D721Med (cell line): ENCODE data around the gene SH3TC2.

Source experiments
- DNase-seq: peaks from one replicate; pipeline ENCODE4 v3.0.0; 2011; ENCODE audit warnings: low spot score; ENCODE audit not compliant: insufficient read length
- FAIRE-seq: peaks from 2 replicates; lab custom pipeline; 2011; peaks lifted over from hg19 to GRCh38; lab: Jason Lieb, UNC
- TF ChIP-seq, protein P1 (sequence below): IDR thresholded peaks from 2 replicates; pipeline ENCODE4 v1.5.1; 2012; ENCODE audit warnings: mild to moderate bottlenecking, control low read depth; ENCODE audit not compliant: insufficient read depth; ENCODE audit errors: missing control alignments

SH3TC2 gene

GRCh38 chr5:148969291-148969690 lies 93.6 kb downstream of the SH3TC2 start:
- DNase-seq: no peak
- FAIRE-seq: no peak
- TF ChIP-seq, protein P1, sequence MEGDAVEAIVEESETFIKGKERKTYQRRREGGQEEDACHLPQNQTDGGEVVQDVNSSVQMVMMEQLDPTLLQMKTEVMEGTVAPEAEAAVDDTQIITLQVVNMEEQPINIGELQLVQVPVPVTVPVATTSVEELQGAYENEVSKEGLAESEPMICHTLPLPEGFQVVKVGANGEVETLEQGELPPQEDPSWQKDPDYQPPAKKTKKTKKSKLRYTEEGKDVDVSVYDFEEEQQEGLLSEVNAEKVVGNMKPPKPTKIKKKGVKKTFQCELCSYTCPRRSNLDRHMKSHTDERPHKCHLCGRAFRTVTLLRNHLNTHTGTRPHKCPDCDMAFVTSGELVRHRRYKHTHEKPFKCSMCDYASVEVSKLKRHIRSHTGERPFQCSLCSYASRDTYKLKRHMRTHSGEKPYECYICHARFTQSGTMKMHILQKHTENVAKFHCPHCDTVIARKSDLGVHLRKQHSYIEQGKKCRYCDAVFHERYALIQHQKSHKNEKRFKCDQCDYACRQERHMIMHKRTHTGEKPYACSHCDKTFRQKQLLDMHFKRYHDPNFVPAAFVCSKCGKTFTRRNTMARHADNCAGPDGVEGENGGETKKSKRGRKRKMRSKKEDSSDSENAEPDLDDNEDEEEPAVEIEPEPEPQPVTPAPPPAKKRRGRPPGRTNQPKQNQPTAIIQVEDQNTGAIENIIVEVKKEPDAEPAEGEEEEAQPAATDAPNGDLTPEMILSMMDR: no peak

- FAIRE-seq (no peak), DNase-seq (no peak)
- TF ChIP-seq, protein P1: no peak
These were observed 94.6 kb downstream of the SH3TC2 start for GRCh38 chr5:148968311-148968710.

- TF ChIP-seq, protein P1: no peak
- FAIRE-seq (no peak), DNase-seq (no peak)
These were observed 95.1 kb downstream of the SH3TC2 start for GRCh38 chr5:148967783-148968182.

GRCh38 chr5:148966938-148967337 lies 95.9 kb downstream of the SH3TC2 start:
- TF ChIP-seq, protein P1: no peak
- FAIRE-seq (no peak), DNase-seq (no peak)

DNA sequence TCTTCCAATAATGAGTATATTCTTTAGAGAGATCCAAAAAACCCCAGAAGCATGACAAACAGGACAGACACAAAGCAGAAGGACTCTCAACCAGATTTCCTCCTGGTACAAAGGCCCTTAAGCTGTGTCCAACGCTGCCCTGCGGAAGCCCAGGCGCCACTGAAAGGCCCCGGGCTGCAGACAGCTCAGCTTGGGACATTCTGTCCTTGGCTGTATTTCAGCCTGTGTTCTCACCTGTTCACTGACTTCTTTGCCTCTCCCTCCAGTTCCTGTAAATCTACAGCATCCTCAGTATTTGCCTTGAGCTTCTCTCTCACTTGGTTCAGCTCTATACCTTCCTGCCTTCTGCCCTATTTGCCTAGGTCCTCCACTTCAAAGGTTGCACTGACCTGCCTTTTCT lies 96.5 kb downstream of the SH3TC2 start:
- DNase-seq (no peak), FAIRE-seq (no peak)
- TF ChIP-seq, protein P1: no peak

DNA sequence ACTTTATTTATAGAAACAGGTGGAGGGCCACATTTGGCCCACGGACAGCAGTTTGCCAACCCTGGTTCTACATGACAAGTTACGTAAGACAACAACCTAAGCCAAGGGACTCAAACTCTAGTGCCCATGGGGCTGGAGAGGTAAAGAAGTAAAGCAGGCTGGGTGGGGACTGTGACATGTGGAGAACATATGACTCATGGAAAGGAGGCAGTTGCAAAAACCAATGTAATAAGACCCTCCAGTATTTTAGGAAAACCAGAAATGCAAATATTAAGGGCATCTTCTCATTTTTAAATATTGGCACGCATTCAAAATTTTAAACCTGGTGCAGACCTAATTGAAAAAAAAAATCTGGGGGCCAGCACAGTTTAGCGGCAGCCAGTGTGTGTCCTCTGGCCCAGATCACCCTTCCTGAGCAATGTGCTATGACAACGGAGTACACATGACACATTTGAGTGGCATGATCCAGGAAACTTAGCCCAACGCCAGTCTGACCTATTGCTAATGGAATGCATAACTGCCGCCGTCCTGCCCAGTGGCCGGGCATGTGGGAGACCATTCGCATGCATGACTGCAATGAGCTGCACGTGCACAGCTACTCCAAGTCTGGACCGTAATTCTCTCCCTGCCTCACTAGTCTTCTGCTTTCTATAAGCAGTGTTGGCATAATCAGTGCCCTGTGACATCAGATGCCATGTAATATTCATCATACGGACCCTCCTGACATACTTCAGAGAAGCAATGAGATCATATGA lies 97.2 kb downstream of the SH3TC2 start:
- TF ChIP-seq, protein P1: no peak
- FAIRE-seq (no peak), DNase-seq (no peak)

- FAIRE-seq (no peak), DNase-seq (no peak)
- TF ChIP-seq, protein P1: no peak
These were observed 99.2 kb downstream of the SH3TC2 start for GRCh38 chr5:148963664-148964063.
